Measurements from ENCODE around the gene PIAS4. TPM values are rescaled to one million over a fixed set of nuclear protein-coding genes. Genes with fewer than 3 reads are reported as not detected.

PIAS4 gene
- total and polyA plus RNA-seq, 9 of the 15 experiments (the other 6 are each of a cell fraction or from before 2014, with no cell fraction given): 0.27 to 34.9 (median 14.4) TPM

- no peak for TF ChIP-seq ZNF609 (CRISPR knock-in tag; IDR thresholded peaks at IDR 0.05; ENCODE audit: borderline replicate concordance)
- TF ChIP-seq TSHZ1 (CRISPR knock-in tag; IDR thresholded peaks at IDR 0.05): no peak
- TF ChIP-seq FOXM1 (IDR thresholded peaks at IDR 0.05; ENCODE audit: low read depth): no peak
- no peak for TF ChIP-seq FOXM1 (CRISPR knock-in tag; IDR thresholded peaks at IDR 0.05; ENCODE audit: low read depth)
- peak; percentile 59 for TF ChIP-seq POLR2G (IDR thresholded peaks at IDR 0.05; ENCODE audit: low read depth, low read length)
- TF ChIP-seq HDAC1 (IDR thresholded peaks at IDR 0.05): no peak
- no peak for TF ChIP-seq SRF (CRISPR knock-in tag; IDR thresholded peaks at IDR 0.05)
- TF ChIP-seq RBFOX2 (IDR thresholded peaks at IDR 0.05; ENCODE audit: low read depth, low read length): peak; percentile 30; the same call in 1 of the 2 replicates
- no peak for TF ChIP-seq FOXJ3 (CRISPR knock-in tag; IDR thresholded peaks at IDR 0.05)
- TF ChIP-seq KLF13 (tag; IDR thresholded peaks at IDR 0.05; ENCODE audit: borderline replicate concordance, low read depth): no peak
- peak; percentile 95 for TF ChIP-seq MIER1 (IDR thresholded peaks at IDR 0.05; ENCODE audit: low read depth)
- TF ChIP-seq HSF4 (CRISPR knock-in tag; IDR thresholded peaks at IDR 0.05; ENCODE audit: borderline replicate concordance): no peak
- TF ChIP-seq ZNF518B (CRISPR knock-in tag; IDR thresholded peaks at IDR 0.05): no peak
- TF ChIP-seq RUNX1 (IDR thresholded peaks at IDR 0.05; ENCODE audit: low read depth): no peak
- TF ChIP-seq NFATC3 (IDR thresholded peaks at IDR 0.05): no peak
These were observed 80.5 kb downstream of the PIAS4 start (continued) for GRCh38 chr19:4087787-4088679.
